GM18505 (cell line): ENCODE results near the gene RALGPS1.
A peak's percentile ranks its signal among the peaks of the same experiment; 100 is the strongest.

Source experiments
- ATAC-seq: cut with Tn5 transposase; IDR thresholded peaks from one replicate; pipeline ENCODE4 v1.9.1; 2021; ENCODE audit not compliant: unreplicated experiment
- POLR2A ChIP-seq: IDR thresholded peaks from 4 replicates; pipeline ENCODE4 v1.6.1; 2011; ENCODE audit warnings: borderline replicate concordance; ENCODE audit not compliant: insufficient read depth, insufficient read length; ENCODE audit errors: extremely low read depth

Gene RALGPS1, protein sequence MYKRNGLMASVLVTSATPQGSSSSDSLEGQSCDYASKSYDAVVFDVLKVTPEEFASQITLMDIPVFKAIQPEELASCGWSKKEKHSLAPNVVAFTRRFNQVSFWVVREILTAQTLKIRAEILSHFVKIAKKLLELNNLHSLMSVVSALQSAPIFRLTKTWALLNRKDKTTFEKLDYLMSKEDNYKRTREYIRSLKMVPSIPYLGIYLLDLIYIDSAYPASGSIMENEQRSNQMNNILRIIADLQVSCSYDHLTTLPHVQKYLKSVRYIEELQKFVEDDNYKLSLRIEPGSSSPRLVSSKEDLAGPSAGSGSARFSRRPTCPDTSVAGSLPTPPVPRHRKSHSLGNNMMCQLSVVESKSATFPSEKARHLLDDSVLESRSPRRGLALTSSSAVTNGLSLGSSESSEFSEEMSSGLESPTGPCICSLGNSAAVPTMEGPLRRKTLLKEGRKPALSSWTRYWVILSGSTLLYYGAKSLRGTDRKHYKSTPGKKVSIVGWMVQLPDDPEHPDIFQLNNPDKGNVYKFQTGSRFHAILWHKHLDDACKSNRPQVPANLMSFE

GRCh38 chr9:126914458-126915280 lies at the start of gene RALGPS1:
TSS of gene RALGPS1 (plus strand) at chr9:126914782. CDS start at chr9:126962290, 47,508 bp downstream.
- ATAC-seq = peak; percentile 96
- TF ChIP-seq POLR2A = peak; percentile 51

DNA sequence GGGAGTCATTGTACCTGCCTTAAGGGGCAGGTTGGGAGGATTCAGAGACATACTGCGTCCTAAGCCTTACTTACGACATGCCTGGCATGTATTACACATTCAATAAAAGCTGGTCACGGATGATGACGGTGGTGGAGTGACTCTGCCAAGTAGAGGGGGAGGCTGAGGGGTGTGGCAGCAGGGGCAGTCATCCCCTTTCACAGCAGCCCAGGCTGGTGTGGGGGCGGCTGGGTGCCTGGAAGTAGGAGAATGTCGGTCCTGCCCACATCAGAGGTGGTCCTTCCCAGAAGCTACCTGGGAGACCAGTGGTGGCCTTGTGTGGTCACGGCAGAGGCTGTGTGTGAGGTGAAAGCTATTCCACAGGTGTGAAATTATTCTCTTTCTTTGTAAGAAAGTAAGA lies 45.2 kb upstream of the RALGPS1 start:
- TF ChIP-seq POLR2A = no peak
- ATAC-seq = no peak

DNA sequence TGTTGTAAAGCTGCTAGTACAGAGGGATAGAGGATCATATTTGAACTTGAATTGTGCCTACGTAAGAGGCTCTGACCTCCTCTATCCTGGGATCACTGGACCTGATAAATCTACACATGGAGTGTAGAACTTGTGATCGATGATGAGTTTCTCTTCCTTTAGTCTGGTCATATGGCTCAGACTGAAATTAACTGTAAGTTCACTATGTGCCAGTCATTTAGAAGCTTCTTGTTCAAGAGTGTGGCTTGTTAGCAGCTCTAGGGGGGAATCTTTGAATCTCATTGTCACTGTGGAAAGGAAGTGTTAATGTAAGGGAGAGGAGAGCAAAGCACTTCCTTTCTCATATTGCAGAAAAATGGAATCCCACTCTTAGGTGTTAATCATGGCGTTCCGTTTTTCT lies 42.1 kb upstream of the RALGPS1 start:
- TF ChIP-seq POLR2A = no peak
- no peak for ATAC-seq

- no peak for ATAC-seq
- TF ChIP-seq POLR2A = no peak
Observed at GRCh38 chr9:126874546-126875314, 39.9 kb upstream of the RALGPS1 start.

GRCh38 chr9:126875756-126876510 lies 38.6 kb upstream of the RALGPS1 start:
- no peak for TF ChIP-seq POLR2A
- no peak for ATAC-seq

GRCh38 chr9:126876531-126876930 lies 38.1 kb upstream of the RALGPS1 start:
- no peak for ATAC-seq
- TF ChIP-seq POLR2A = no peak

DNA sequence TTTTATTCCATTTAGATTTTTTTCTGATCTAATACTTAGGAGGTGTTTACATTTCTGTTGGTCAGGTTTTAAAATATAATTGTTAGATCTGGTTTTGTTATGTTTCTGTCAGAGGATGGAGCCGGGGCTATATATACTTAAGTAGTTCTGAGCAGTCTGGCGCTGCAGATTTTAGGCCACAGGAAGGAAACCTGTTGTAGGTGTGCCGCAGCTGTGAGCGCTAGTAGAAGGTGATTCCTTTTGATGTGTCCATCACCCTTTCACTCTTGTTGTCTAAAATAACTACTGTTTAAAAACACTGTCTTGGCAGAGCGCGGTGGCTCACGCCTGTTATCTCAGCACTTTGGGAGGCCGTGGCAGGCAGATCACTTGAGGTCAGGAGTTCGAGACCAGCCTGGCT lies 37.2 kb upstream of the RALGPS1 start:
- TF ChIP-seq POLR2A = no peak
- no peak for ATAC-seq

DNA sequence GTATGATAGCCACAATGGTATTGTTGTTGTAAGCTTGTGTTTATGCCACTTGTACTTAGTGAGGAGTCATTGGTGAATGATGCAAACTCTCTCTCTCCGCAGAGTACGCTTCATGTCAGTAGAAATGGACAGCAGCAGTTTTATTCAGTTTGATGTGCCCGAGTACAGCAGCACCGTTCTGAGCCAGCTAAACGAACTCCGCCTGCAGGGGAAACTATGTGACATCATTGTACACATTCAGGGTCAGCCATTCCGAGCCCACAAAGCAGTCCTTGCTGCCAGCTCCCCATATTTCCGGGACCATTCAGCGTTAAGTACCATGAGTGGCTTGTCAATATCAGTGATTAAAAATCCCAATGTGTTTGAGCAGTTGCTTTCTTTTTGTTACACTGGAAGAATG lies 35.3 kb upstream of the RALGPS1 start:
- ATAC-seq = no peak
- TF ChIP-seq POLR2A = no peak

DNA sequence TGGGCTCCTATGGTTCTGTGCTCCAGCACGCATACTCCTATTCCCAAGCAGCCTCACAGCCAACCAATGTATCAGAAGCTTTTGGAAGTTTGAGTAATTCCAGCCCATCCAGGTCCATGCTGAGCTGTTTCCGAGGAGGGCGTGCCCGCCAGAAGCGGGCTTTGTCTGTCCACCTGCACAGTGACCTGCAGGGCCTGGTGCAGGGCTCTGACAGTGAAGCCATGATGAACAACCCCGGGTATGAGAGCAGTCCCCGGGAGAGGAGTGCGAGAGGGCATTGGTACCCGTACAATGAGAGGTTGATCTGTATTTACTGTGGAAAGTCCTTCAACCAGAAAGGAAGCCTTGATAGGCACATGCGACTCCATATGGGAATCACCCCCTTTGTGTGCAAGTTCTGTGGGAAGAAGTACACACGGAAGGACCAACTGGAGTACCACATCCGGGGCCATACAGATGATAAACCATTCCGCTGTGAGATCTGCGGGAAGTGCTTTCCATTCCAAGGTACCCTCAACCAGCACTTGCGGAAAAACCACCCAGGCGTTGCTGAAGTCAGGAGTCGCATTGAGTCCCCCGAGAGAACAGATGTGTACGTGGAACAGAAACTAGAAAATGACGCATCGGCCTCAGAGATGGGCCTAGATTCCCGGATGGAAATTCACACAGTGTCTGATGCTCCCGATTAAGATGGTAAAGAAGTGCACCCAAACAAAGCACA lies 34.2 kb upstream of the RALGPS1 start:
- no peak for TF ChIP-seq POLR2A
- no peak for ATAC-seq

- no peak for ATAC-seq
- TF ChIP-seq POLR2A = no peak
Observed at GRCh38 chr9:126880947-126881332, 33.6 kb upstream of the RALGPS1 start.

GRCh38 chr9:126882746-126883145 lies 31.8 kb upstream of the RALGPS1 start:
- TF ChIP-seq POLR2A = no peak
- no peak for ATAC-seq

DNA sequence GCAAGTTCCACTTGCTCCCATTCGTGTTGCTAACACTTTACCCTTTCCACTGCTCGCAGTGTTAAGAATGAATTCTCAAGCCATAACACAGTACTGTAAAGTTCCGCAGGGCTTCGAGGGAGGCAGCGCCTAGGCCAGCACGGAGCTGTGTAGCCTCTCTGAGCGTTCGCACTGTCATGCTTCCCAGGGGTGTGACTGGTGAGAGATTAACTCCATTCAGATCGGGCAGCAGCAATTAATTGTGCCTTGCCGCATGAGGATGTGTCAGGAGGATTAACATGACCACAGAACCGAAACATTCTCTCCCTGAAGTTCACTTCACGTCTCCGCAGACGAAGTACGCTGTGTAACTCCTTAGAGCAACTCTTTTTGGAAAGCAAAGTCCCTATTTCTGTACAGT lies 30.9 kb upstream of the RALGPS1 start:
- no peak for ATAC-seq
- no peak for TF ChIP-seq POLR2A
